DOHH2 (cell line): ENCODE measurements around the gene KLHL1.

Experiments used
- H3F3A ChIP-seq: fragments of 200-600 bp; sonication (generic), shearing (Covaris generic); 2 replicates; pipeline ENCODE4 v1.6.0; 2016; ENCODE audit warnings: antibody characterized with exemption, mild to moderate bottlenecking; ENCODE audit not compliant: control insufficient read depth, insufficient read depth
- H3K27ac ChIP-seq: fragments of 200-600 bp; sonication (generic); 2 replicates; pipeline ENCODE4 v1.5.1; 2014; ENCODE audit warnings: low read depth, mild to moderate bottlenecking, low read length, moderate library complexity
- H3K27me3 ChIP-seq: fragments of 200-600 bp; sonication (generic); 2 replicates; pipeline ENCODE4 v1.6.1; 2014; ENCODE audit warnings: mild to moderate bottlenecking, low read length, mixed read lengths; ENCODE audit not compliant: control insufficient read depth
- H3K36me3 ChIP-seq: fragments of 200-600 bp; sonication (generic); 2 replicates; pipeline ENCODE4 v1.6.1; 2014; ENCODE audit warnings: mild to moderate bottlenecking, low read length, moderate library complexity, mixed read lengths; ENCODE audit not compliant: control insufficient read depth
- H3K4me1 ChIP-seq: fragments of 200-600 bp; sonication (generic); 2 replicates; pipeline ENCODE4 v1.6.1; 2014; ENCODE audit warnings: mild to moderate bottlenecking, low read length, mixed read lengths; ENCODE audit not compliant: control insufficient read depth
- H3K4me2 ChIP-seq: fragments of 200-600 bp; sonication (generic); 2 replicates; pipeline ENCODE4 v1.6.0; 2014; ENCODE audit warnings: mild to moderate bottlenecking, low read length, moderate library complexity
- H3K4me3 ChIP-seq: fragments of 200-600 bp; sonication (generic); 2 replicates; pipeline ENCODE4 v1.5.1; 2014; ENCODE audit warnings: mild to moderate bottlenecking, low read length, mixed read lengths
- H3K79me2 ChIP-seq: fragments of 200-600 bp; sonication (generic); 2 replicates; pipeline ENCODE4 v1.6.1; 2014; ENCODE audit warnings: mild to moderate bottlenecking, low read length, mixed read lengths; ENCODE audit not compliant: control insufficient read depth
- H3K9me2 ChIP-seq: fragments of 200-600 bp; sonication (generic); replicated peaks from 2 replicates; pipeline ENCODE4 v1.6.1; 2014; ENCODE audit warnings: mild to moderate bottlenecking, low read length, mixed read lengths; ENCODE audit not compliant: control insufficient read depth
- H3K9me3 ChIP-seq: fragments of 200-600 bp; sonication (generic); 2 replicates; pipeline ENCODE4 v1.6.1; 2014; ENCODE audit warnings: antibody characterized with exemption, low read length, mixed read lengths; ENCODE audit not compliant: control insufficient read depth, insufficient read depth
- H4K20me1 ChIP-seq: fragments of 200-600 bp; sonication (generic); 2 replicates; pipeline ENCODE4 v1.6.0; 2014; ENCODE audit warnings: low read depth, mild to moderate bottlenecking, antibody characterized with exemption, low read length, moderate library complexity; ENCODE audit not compliant: control insufficient read depth, insufficient read depth
- EZH2phosphoT487 ChIP-seq: fragments of 200-600 bp; sonication (generic); IDR thresholded peaks from 2 replicates; pipeline ENCODE4 v1.6.1; 2017; ENCODE audit warnings: borderline replicate concordance, mild to moderate bottlenecking, antibody characterized with exemption, low read length, moderate library complexity, mixed read lengths
- TF ChIP-seq, protein P1 (sequence below): fragments of 200-600 bp; sonication (generic); IDR thresholded peaks from one replicate; pipeline ENCODE4 v1.5.1; 2014; ENCODE audit warnings: antibody characterized with exemption, mild to moderate bottlenecking, low read depth, low read length; ENCODE audit not compliant: poor library complexity, severe bottlenecking

The KLHL1 gene

DNA sequence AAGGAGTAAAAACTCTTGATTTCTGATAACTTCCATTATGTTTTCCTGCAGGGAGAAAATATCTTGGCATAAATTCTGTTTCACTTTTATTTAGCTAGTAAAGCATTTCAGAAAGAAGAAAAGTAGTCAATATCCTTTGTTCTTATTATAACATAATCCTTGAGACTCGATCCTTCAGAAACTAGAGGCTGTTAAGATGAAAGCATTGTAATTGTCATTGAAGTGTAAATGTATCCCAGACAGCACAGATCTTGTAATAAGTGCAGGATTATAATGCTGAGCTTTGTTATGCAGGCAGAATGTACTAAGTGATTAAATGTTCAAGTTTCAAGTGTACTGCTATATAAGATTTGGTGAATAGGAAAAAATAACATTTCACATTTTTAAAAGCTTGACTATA, 225.8 kb downstream of the KLHL1 start:
- Histone ChIP-seq H3K4me3 (no peak overlapping the region), H3K27ac (no peak overlapping the region), H3F3A (no peaks in the 10 kb centered on the region), H4K20me1 (no peaks in the 10 kb centered on the region), H3K9me3 (no peaks in the 10 kb centered on the region), H3K4me2 (no peak overlapping the region), H3K4me1 (no peaks in the 10 kb centered on the region), H3K36me3 (no peaks in the 10 kb centered on the region), H3K9me2 (no peaks in the 10 kb centered on the region), H3K27me3 (no peaks in the 10 kb centered on the region), H3K79me2 (no peaks in the 10 kb centered on the region)
- TF ChIP-seq, protein P1, sequence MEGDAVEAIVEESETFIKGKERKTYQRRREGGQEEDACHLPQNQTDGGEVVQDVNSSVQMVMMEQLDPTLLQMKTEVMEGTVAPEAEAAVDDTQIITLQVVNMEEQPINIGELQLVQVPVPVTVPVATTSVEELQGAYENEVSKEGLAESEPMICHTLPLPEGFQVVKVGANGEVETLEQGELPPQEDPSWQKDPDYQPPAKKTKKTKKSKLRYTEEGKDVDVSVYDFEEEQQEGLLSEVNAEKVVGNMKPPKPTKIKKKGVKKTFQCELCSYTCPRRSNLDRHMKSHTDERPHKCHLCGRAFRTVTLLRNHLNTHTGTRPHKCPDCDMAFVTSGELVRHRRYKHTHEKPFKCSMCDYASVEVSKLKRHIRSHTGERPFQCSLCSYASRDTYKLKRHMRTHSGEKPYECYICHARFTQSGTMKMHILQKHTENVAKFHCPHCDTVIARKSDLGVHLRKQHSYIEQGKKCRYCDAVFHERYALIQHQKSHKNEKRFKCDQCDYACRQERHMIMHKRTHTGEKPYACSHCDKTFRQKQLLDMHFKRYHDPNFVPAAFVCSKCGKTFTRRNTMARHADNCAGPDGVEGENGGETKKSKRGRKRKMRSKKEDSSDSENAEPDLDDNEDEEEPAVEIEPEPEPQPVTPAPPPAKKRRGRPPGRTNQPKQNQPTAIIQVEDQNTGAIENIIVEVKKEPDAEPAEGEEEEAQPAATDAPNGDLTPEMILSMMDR = no peak
- no peak for TF ChIP-seq EZH2phosphoT487

DNA sequence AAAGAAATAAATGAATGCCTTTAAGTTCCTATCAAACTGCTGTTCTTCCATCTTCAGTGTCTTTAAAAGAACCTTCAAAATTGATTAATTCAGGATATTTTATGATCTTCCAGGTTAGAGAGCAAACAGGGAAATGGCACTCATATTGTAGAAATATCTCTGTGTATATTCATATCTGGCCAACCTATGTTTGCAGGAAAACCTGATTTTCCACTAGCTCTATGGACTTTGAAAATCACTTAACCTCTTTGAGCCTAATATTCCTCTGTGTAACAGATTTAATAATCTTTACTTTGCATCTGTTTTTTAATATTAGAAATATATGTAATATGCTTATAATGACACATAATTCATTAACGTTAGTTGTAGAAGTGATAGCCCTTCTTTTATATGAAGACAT, 228.3 kb downstream of the KLHL1 start:
- H3K9me2 ChIP-seq = no peaks in the 10 kb centered on the region
- no peaks in the 10 kb centered on the region for H3F3A ChIP-seq
- no peak overlapping the region for H3K4me3 ChIP-seq
- H3K27me3 ChIP-seq = no peaks in the 10 kb centered on the region
- no peak for TF ChIP-seq EZH2phosphoT487
- TF ChIP-seq, protein P1 = no peak
- H3K79me2 ChIP-seq = no peaks in the 10 kb centered on the region
- H3K27ac ChIP-seq = no peak overlapping the region
- no peaks in the 10 kb centered on the region for H3K4me1 ChIP-seq
- no peaks in the 10 kb centered on the region for H3K9me3 ChIP-seq
- no peaks in the 10 kb centered on the region for H3K36me3 ChIP-seq
- H4K20me1 ChIP-seq = no peaks in the 10 kb centered on the region
- no peak overlapping the region for H3K4me2 ChIP-seq

DNA sequence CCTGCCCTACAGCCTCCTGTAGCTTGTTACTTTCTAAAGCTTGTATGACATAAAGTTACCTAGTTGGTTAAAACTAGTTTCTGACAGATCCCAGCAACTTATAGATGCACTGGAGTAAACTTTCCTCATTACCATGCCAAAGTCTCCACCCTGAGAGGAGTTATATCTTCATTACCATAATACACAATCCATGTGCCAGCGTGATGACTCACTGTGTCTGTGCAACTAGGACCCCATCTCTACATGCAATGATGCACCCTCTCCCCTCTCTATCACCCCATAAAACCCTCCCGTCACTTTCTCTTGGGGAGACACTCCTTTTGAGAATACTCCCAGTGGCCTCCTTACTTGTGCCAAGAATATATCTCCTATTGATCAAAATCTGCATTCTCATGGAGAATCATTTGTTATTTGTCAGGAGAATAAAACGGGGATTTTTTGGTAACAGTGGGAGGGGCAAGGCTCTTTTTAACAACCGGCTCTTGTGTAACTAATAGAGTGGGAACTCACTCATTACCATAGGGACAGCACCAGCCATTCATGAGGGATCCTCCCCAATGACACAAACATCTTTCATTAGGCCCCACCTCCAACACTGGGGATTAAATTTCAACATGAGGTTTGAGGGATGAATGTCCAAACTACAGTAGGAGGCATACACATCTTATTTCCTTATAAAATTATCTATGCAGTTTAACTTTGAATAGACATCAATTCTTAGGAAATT, 235.8 kb downstream of the KLHL1 start:
- no peaks in the 10 kb centered on the region for H4K20me1 ChIP-seq
- no peaks in the 10 kb centered on the region for H3K79me2 ChIP-seq
- no peaks in the 10 kb centered on the region for H3K27me3 ChIP-seq
- H3K4me2 ChIP-seq = no peak overlapping the region
- H3K36me3 ChIP-seq = no peaks in the 10 kb centered on the region
- H3K4me1 ChIP-seq = no peaks in the 10 kb centered on the region
- no peaks in the 10 kb centered on the region for H3K9me2 ChIP-seq
- TF ChIP-seq EZH2phosphoT487 = no peak
- TF ChIP-seq, protein P1 = no peak
- H3K27ac ChIP-seq = no peak overlapping the region
- no peaks in the 10 kb centered on the region for H3K9me3 ChIP-seq
- no peaks in the 10 kb centered on the region for H3F3A ChIP-seq
- H3K4me3 ChIP-seq = no peak overlapping the region

DNA sequence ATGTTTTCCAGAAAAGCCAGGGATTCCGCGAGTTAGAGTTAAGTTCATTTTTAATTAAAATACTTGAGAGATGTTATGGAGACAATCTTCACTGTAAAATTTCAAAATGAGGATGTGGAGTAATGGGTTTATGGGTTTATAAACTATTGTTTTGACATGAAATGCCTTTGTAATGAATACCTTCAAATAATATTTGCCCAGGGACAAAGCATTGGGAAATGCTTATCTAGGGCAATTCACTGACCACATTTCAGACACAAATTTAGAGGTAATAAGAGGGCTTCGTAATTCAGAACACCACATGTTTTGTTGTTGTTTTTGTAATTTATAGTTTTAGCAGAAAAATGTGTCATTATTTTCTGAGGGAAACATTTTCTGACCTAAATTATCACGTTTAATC, 241.7 kb downstream of the KLHL1 start:
- no peaks in the 10 kb centered on the region for H3K36me3 ChIP-seq
- no peak overlapping the region for H3K4me2 ChIP-seq
- H3K27me3 ChIP-seq = no peaks in the 10 kb centered on the region
- H3K79me2 ChIP-seq = no peaks in the 10 kb centered on the region
- H3K4me3 ChIP-seq = no peak overlapping the region
- H4K20me1 ChIP-seq = no peaks in the 10 kb centered on the region
- no peaks in the 10 kb centered on the region for H3K9me2 ChIP-seq
- H3K9me3 ChIP-seq = no peaks in the 10 kb centered on the region
- TF ChIP-seq EZH2phosphoT487 = no peak
- TF ChIP-seq, protein P1 = no peak
- H3F3A ChIP-seq = no peaks in the 10 kb centered on the region
- H3K4me1 ChIP-seq = no peaks in the 10 kb centered on the region
- H3K27ac ChIP-seq = no peak overlapping the region
